ENCODE measurements around the gene EXOC4. TPM values are rescaled to one million over a fixed set of nuclear protein-coding genes. Genes with fewer than 3 reads are reported as not detected.

Gene EXOC4
- total and polyA plus RNA-seq, 2 of the 8 experiments (the other 6 are each of a cell fraction or from before 2014, with no cell fraction given), result 27.0 to 67.3 TPM

DNA sequence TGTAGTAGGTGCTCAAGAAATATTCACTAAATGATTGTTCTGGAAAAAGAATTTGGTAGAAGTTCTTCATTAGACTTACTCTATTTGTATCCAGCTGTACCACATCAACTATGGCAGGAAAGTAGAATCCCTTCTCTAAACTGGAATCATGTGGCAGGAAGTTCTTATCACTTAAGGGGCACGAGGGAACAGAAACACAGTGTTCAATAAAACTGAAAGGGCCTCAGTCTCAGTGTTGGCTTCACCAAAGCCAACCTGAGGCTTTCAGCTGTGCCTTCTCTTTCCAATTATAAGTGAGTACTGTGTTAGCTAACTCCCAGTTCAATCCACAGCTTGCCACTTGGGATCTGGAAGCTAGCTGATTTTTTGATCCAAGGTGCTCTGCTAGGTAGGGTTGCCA is 616.7 kb downstream of the EXOC4 start:
- Histone ChIP-seq H4K5ac (ENCODE audit: insufficient read length, low read depth, low read length) (no peak overlapping the region), H2BK12ac (ENCODE audit: low read depth, low read length) (no peak overlapping the region), H3K79me1 (ENCODE audit: low read depth, low read length) (no peaks in the 10 kb centered on the region), H4K91ac (replicated peaks; ENCODE audit: insufficient read length, low read length) (no peak overlapping the region), H3K4me1 (replicated peaks in 1 of 4; ENCODE audit: control insufficient read depth in 3 of 4, insufficient read depth in 4 of 4, low read length in 3 of 4) (no peaks in the 10 kb centered on the region), H3K4me2 (ENCODE audit: insufficient read depth in 1 of 2, low read depth in 2 of 2, low read length in 2 of 2) (no peak overlapping the region), H3K36me3 (ENCODE audit: control insufficient read depth in 2 of 4, insufficient read depth in 4 of 4, low read length in 3 of 4) (no peaks in the 10 kb centered on the region), H2BK120ac (replicated peaks; ENCODE audit: low read depth, low read length) (no peak overlapping the region), H3K23me2 (ENCODE audit: low read depth, low read length) (no peaks in the 10 kb centered on the region), H3K27me3 (replicated peaks in 1 of 4; ENCODE audit: control insufficient read depth in 3 of 4, extremely low read depth in 1 of 4, insufficient read depth in 3 of 4, low read length in 3 of 4) (no peaks in the 10 kb centered on the region), H2AK5ac (ENCODE audit: low read depth, low read length) (no peak overlapping the region), H3K18ac (ENCODE audit: extremely low read depth, low read length) (no peak overlapping the region), H2BK15ac (ENCODE audit: low read length) (no peak overlapping the region), H3K56ac (replicated peaks; ENCODE audit: insufficient read length, low read depth, low read length) (no peak overlapping the region), H4K20me1 (replicated peaks in 1 of 2; ENCODE audit: control insufficient read depth in 1 of 2, insufficient read depth in 2 of 2, low read length in 2 of 2) (peaks cover 0 to 2% of the 10 kb centered on the region in 2 experiments), H3K4me3 (ENCODE audit: extremely low read depth in 1 of 4, insufficient read depth in 2 of 4, low read depth in 3 of 4, low read length in 4 of 4) (no peak overlapping the region), H4K8ac (ENCODE audit: extremely low read depth, insufficient read depth, low read length) (no peak overlapping the region), H3K23ac (ENCODE audit: insufficient read length) (no peak overlapping the region), H3K9ac (replicated peaks in 1 of 4; ENCODE audit: extremely low read depth in 1 of 4, low read depth in 3 of 4, low read length in 3 of 4) (no peak overlapping the region), H3K79me2 (ENCODE audit: control insufficient read depth in 1 of 2, insufficient read depth in 2 of 2, low read length in 2 of 2) (no peaks in the 10 kb centered on the region), H3K14ac (ENCODE audit: insufficient read length) (no peak overlapping the region), H3K27ac (ENCODE audit: low read depth, low read length) (no peak overlapping the region), H3K9me3 (ENCODE audit: insufficient read depth in 2 of 2, low read depth in 1 of 2, low read length in 1 of 2) (no peaks in the 10 kb centered on the region), H2BK20ac (ENCODE audit: low read length) (no peak overlapping the region), H2AFZ (ENCODE audit: low read length) (no peak overlapping the region), H3K4ac (replicated peaks; ENCODE audit: insufficient read length, low read depth, low read length) (no peak overlapping the region), H2BK5ac (ENCODE audit: low read depth, low read length) (no peak overlapping the region)
- FAIRE-seq, result no peak
- 83% methylated on average over 1 of the region's 1 CpG; no CpG with 5 or more reads in 1 of the 2 experiments for WGBS, 2 experiments (ENCODE audit: extremely low coverage in 1 of 2, insufficient coverage in 1 of 2, insufficient read length in 1 of 2, insufficient replicate concordance in 2 of 2, low coverage in 1 of 2, low lambda C conversion rate in 2 of 2, missing lambda C conversion rate in 1 of 2)
- ChIA-PET CTCF (ENCODE audit: partially characterized antibody) (interaction anchor here (0.8 to 1.0 kb wide), 3 partner anchors 11 to 143 kb away, joined by 3 read pairs; no protein-coding TSS in a partner anchor), POLR2A (ENCODE audit: partially characterized antibody) (no interaction called here)
- TF ChIP-seq ZNF274 (IDR thresholded peaks at IDR 0.05; ENCODE audit: borderline replicate concordance, extremely low read depth, low read length) (no peak), YY1 (IDR thresholded peaks at IDR 0.05; ENCODE audit: low read depth, low read length) (no peak), POLR2A (IDR thresholded peaks at IDR 0.05; ENCODE audit: control extremely low read depth in 1 of 2, low read depth in 2 of 2, low read length in 2 of 2) (no peak), EZH2 (IDR thresholded peaks at IDR 0.05; ENCODE audit: low read depth, low read length, severe bottlenecking) (no peak)
- DNase-seq (ENCODE audit: low read depth in 1 of 2, low spot score in 2 of 2), result no peak
